ENCODE measurements around the gene FBXL15. TPM values are rescaled to one million over a fixed set of nuclear protein-coding genes. Genes with fewer than 3 reads are reported as not detected.

The FBXL15 gene
- 17.7 TPM for polyA plus RNA-seq (2012; ENCODE audit: insufficient read length, low read depth)

DNA sequence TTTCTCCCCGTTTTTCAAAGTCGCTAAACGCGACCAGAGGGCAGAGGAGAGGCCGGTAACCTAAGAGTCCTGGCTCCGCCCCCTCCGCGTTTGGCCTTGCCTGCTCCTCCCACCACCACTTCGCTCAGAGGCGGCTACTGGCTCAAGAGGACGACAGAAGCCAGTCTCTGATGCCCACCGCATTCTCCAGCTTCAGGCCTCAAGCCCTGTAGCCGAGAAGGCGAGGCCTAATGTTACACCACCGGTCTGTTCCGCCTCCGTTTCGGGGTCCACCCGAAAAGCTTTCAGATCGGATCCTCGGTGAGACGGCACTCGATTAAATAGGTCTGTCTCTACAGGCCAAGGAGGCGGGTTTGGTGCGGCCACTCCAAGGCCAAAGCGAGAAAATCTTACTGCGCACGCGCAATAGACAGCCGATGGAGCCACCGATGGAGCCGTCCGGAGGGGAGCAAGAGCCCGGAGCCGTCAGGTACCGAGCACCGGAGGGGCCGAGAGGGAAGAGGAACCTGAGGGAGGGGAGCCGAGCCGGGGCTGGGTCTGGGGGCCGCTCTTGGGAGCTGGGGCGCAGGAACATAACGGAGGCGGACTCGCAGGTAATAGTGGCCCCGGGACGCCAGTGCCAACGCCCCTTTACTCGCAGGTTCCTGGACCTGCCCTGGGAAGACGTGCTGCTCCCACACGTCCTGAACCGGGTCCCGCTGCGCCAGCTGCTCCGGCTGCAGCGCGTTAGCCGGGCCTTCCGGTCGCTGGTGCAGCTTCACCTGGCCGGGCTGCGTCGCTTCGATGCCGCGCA lies at the start of gene FBXL15:
FBXL15 (plus strand) TSS at position 123 of the 793 bp plus-strand sequence; CDS start at position 417, 294 bp downstream.
- TF ChIP-seq TAF1 (IDR thresholded peaks at IDR 0.05; ENCODE audit: borderline replicate concordance, insufficient read depth, low read length) (peak; percentile 78; the same call in 1 of the 2 replicates), FOXP2 (optimal IDR thresholded peaks at IDR 0.05; ENCODE audit: borderline replicate concordance, extremely low read depth, extremely low read length, insufficient read depth) (peak; percentile 60), SIN3A (IDR thresholded peaks at IDR 0.05; ENCODE audit: borderline replicate concordance, insufficient read depth, low read length) (no peak), POLR2AphosphoS5 (IDR thresholded peaks at IDR 0.05; ENCODE audit: low read depth, low read length) (peak; percentile 61; the same call in 1 of the 2 replicates)
- TF ChIP-seq, protein P1, sequence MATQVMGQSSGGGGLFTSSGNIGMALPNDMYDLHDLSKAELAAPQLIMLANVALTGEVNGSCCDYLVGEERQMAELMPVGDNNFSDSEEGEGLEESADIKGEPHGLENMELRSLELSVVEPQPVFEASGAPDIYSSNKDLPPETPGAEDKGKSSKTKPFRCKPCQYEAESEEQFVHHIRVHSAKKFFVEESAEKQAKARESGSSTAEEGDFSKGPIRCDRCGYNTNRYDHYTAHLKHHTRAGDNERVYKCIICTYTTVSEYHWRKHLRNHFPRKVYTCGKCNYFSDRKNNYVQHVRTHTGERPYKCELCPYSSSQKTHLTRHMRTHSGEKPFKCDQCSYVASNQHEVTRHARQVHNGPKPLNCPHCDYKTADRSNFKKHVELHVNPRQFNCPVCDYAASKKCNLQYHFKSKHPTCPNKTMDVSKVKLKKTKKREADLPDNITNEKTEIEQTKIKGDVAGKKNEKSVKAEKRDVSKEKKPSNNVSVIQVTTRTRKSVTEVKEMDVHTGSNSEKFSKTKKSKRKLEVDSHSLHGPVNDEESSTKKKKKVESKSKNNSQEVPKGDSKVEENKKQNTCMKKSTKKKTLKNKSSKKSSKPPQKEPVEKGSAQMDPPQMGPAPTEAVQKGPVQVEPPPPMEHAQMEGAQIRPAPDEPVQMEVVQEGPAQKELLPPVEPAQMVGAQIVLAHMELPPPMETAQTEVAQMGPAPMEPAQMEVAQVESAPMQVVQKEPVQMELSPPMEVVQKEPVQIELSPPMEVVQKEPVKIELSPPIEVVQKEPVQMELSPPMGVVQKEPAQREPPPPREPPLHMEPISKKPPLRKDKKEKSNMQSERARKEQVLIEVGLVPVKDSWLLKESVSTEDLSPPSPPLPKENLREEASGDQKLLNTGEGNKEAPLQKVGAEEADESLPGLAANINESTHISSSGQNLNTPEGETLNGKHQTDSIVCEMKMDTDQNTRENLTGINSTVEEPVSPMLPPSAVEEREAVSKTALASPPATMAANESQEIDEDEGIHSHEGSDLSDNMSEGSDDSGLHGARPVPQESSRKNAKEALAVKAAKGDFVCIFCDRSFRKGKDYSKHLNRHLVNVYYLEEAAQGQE (IDR thresholded peaks at IDR 0.05; ENCODE audit: insufficient read depth in 1 of 2, low read depth in 2 of 2, low read length in 2 of 2): peak; percentile 31 to 49; a peak in 2 of 4 replicates

GRCh38 chr10:102371295-102371694 lies 49.3 kb upstream of the FBXL15 start:
- TF ChIP-seq FOXP2 (optimal IDR thresholded peaks at IDR 0.05; ENCODE audit: borderline replicate concordance, extremely low read depth, extremely low read length, insufficient read depth) (no peak), POLR2AphosphoS5 (IDR thresholded peaks at IDR 0.05; ENCODE audit: low read depth, low read length) (no peak), TAF1 (IDR thresholded peaks at IDR 0.05; ENCODE audit: borderline replicate concordance, insufficient read depth, low read length) (no peak), SIN3A (IDR thresholded peaks at IDR 0.05; ENCODE audit: borderline replicate concordance, insufficient read depth, low read length) (no peak)
- TF ChIP-seq, protein P1 (IDR thresholded peaks at IDR 0.05; ENCODE audit: insufficient read depth in 1 of 2, low read depth in 2 of 2, low read length in 2 of 2): no peak

GRCh38 chr10:102375250-102375649 lies 45.4 kb upstream of the FBXL15 start:
- TF ChIP-seq TAF1 (IDR thresholded peaks at IDR 0.05; ENCODE audit: borderline replicate concordance, insufficient read depth, low read length) (no peak), SIN3A (IDR thresholded peaks at IDR 0.05; ENCODE audit: borderline replicate concordance, insufficient read depth, low read length) (no peak), FOXP2 (optimal IDR thresholded peaks at IDR 0.05; ENCODE audit: borderline replicate concordance, extremely low read depth, extremely low read length, insufficient read depth) (no peak), POLR2AphosphoS5 (IDR thresholded peaks at IDR 0.05; ENCODE audit: low read depth, low read length) (no peak)
- TF ChIP-seq, protein P1 (IDR thresholded peaks at IDR 0.05; ENCODE audit: insufficient read depth in 1 of 2, low read depth in 2 of 2, low read length in 2 of 2): no peak

DNA sequence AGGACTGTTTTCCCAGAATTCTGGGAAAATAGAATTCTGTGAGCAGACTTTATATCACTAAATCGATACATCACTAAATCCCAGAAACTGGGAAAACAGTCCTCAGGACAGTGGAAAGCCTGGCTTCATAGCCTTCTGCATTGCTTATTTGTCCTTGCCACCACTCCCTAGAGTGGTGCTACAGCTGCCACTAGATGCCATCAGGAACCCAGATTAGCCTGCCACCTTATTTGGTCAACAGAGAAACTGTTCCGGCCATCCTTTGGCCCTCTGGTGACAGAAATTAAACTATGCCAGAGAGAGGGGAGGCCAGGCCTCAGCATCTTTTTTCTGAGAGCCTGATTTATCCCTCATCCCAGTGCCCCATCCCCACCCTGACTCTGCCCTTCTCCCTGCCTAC lies 44.8 kb upstream of the FBXL15 start:
- TF ChIP-seq FOXP2 (optimal IDR thresholded peaks at IDR 0.05; ENCODE audit: borderline replicate concordance, extremely low read depth, extremely low read length, insufficient read depth) (no peak), POLR2AphosphoS5 (IDR thresholded peaks at IDR 0.05; ENCODE audit: low read depth, low read length) (no peak), TAF1 (IDR thresholded peaks at IDR 0.05; ENCODE audit: borderline replicate concordance, insufficient read depth, low read length) (no peak), SIN3A (IDR thresholded peaks at IDR 0.05; ENCODE audit: borderline replicate concordance, insufficient read depth, low read length) (no peak)
- TF ChIP-seq, protein P1 (IDR thresholded peaks at IDR 0.05; ENCODE audit: insufficient read depth in 1 of 2, low read depth in 2 of 2, low read length in 2 of 2): no peak

Data from PFSK-1 (cell line).